AG10803 (cell line): ENCODE data around the gene ASCC1.
A peak's percentile ranks its signal among the peaks of the same experiment; 100 is the strongest.

Source experiments
- DNase-seq: peaks from one replicate; pipeline ENCODE4 v3.0.0; 2010; ENCODE audit warnings: low read depth
- H3K4me3 ChIP-seq: 2 replicates; pipeline ENCODE4 v1.5.1; 2011; ENCODE audit warnings: mild to moderate bottlenecking, low read length, control low read depth
- CTCF ChIP-seq: conservative IDR thresholded peaks from 2 replicates; pipeline ENCODE4 v1.5.1; 2011; ENCODE audit warnings: mild to moderate bottlenecking, low read length, control low read depth, inconsistent platforms

Gene ASCC1

GRCh38 chr10:72097448-72098300 is 118.4 kb downstream of the ASCC1 start:
- no peak overlapping the region for H3K4me3 ChIP-seq
- TF ChIP-seq CTCF: no peak
- DNase-seq: peak; percentile 61

GRCh38 chr10:72096115-72097000 is 119.7 kb downstream of the ASCC1 start:
- DNase-seq: no peak
- no peak for TF ChIP-seq CTCF
- H3K4me3 ChIP-seq: no peak overlapping the region

DNA sequence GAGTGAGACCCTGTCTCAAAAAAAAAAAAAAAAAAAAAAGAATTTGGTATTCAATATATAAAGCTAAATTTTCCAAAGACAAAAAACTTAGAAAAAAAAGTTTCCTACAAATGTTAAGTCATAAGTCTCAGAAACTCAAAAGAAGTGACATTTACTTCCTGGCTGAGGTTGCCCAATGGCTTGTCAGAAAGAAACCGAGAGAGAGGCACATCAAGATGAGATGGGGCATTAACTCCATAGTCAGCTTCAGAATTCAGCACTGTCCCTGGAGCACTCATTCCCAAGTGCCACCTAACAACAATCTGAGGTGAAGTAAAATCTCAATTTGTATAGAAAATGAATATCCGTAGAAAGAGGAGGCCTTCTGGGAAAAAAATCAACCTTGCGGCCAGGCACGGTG is 120.9 kb downstream of the ASCC1 start:
- no peak for TF ChIP-seq CTCF
- DNase-seq: no peak
- no peak overlapping the region for H3K4me3 ChIP-seq

- no peak for DNase-seq
- no peak overlapping the region for H3K4me3 ChIP-seq
- no peak for TF ChIP-seq CTCF
Measured at GRCh38 chr10:72094574-72094973, 121.5 kb downstream of the ASCC1 start.

- DNase-seq: no peak
- no peak overlapping the region for H3K4me3 ChIP-seq
- no peak for TF ChIP-seq CTCF
Measured at GRCh38 chr10:72093450-72093849, 122.6 kb downstream of the ASCC1 start.

DNA sequence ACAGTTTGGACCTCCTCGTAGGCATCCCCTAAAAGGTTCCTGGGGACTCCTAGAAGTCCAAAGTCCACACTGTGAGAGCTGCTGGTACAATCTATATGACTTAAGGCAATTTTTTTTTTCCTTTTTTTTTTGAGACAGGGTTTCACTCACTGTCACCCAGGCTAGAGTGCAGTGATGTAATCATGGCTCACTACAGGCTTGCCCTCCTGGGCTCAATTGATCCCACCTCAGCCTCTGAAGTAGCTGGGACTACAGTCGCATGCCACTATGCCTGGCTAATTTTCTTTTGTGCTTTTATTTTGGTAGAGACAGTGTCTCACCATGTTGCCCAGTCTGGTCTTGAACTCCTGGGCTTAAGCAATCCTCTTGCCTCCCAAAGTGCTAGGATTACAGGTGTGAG is 123.1 kb downstream of the ASCC1 start:
- TF ChIP-seq CTCF: no peak
- no peak for DNase-seq
- no peak overlapping the region for H3K4me3 ChIP-seq
